IPS-20b (cell line): ENCODE measurements around the gene MED27.

ENCODE experiments used
- H3K27ac ChIP-seq: one replicate; pipeline ENCODE4 v1.5.1; 2013; ENCODE audit warnings: low read length
- H3K27me3 ChIP-seq: 2 replicates; pipeline ENCODE4 v1.6.1; 2013; ENCODE audit warnings: mild to moderate bottlenecking, low read length, inconsistent platforms; ENCODE audit not compliant: insufficient read depth
- H3K36me3 ChIP-seq: 2 replicates; pipeline ENCODE4 v1.6.1; 2013; ENCODE audit warnings: low read depth, mild to moderate bottlenecking, inconsistent platforms, low read length, moderate library complexity; ENCODE audit not compliant: insufficient read depth
- H3K4me1 ChIP-seq: 2 replicates; pipeline ENCODE4 v1.6.1; 2013; ENCODE audit warnings: mild to moderate bottlenecking, control low read depth, inconsistent platforms, low read length, moderate library complexity; ENCODE audit not compliant: insufficient read depth
- H3K4me3 ChIP-seq: 2 replicates; pipeline ENCODE4 v1.5.1; 2013; ENCODE audit warnings: mild to moderate bottlenecking, low read length, inconsistent platforms
- H3K9ac ChIP-seq: 2 replicates; pipeline ENCODE4 v1.6.1; 2013; ENCODE audit warnings: low read depth, mild to moderate bottlenecking, inconsistent platforms, low read length, moderate library complexity
- H3K9me3 ChIP-seq: 2 replicates; pipeline ENCODE4 v1.6.1; 2013; ENCODE audit warnings: mild to moderate bottlenecking, low read depth, low read length, inconsistent platforms; ENCODE audit not compliant: insufficient read depth

Gene MED27

DNA sequence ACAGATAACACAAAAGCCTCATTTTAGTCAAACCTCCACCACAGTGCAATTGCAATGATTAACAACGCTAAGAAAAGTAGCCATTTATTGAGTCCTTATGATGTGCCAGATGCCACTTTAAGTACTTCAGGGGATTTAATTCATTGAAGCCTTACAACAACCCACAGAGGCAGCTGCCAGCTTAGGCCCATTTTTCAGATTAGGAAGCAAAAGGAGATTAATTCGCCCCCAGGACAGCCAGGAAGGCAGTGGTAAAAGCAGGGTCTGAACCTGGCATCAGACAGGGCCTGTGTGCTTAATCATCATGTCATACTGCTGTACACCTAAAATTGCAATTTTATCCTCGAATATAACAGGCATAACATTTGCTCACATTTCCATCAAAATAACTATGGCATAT lies 23.9 kb downstream of the MED27 start:
- Histone ChIP-seq H3K4me3 (no peak overlapping the region), H3K36me3 (no peaks in the 10 kb centered on the region), H3K9me3 (no peaks in the 10 kb centered on the region), H3K4me1 (peaks cover 8% of the 10 kb centered on the region; the same call in 1 of the 2 replicates), H3K27me3 (no peaks in the 10 kb centered on the region), H3K27ac (no peak overlapping the region), H3K9ac (no peak overlapping the region)

DNA sequence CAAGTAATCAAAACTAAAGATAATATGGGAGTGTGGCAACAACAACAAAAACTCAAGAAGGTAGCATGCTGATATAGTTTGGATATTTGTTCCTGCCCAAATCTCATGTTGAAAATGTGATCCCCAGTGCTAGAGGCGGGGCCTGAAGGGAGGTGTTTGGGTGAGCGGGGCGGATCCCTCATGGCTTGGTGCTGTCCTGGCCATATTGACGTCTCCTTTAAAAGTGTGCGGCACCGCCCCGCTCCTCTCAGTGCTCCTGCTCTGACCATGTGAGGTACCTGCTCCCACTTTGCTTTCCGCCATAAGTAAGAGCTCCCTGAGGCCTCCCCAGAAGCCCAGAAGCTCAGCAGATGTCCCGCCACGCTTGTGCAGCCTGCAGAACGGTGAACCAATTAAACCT lies 25.6 kb downstream of the MED27 start:
- Histone ChIP-seq H3K4me1 (peaks cover 8% of the 10 kb centered on the region; the same call in 1 of the 2 replicates), H3K9me3 (no peaks in the 10 kb centered on the region), H3K27me3 (no peaks in the 10 kb centered on the region), H3K27ac (no peak overlapping the region), H3K9ac (no peak overlapping the region), H3K4me3 (no peak overlapping the region), H3K36me3 (no peaks in the 10 kb centered on the region)

DNA sequence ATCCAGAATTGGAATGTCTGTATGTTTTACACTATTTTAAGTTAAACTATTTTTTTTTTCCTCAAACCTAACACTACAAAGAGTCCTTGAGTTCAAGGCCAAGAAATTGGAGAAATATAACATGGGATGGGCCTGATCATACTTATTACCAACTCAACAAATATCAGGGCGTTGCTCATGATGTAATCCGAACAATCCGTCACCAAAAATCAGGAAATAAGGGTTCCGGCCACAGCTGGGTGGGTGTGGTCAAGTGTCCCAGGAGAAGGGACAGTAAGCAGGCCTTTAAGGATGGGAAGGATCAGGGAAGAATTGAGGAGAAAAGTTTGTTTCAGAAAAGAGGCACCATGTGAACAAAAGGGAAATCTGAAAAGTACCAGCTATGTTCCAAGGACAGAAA lies 29.8 kb downstream of the MED27 start:
- Histone ChIP-seq H3K4me1 (peaks cover 8% of the 10 kb centered on the region; the same call in 1 of the 2 replicates), H3K27me3 (no peaks in the 10 kb centered on the region), H3K36me3 (no peaks in the 10 kb centered on the region), H3K27ac (no peak overlapping the region), H3K4me3 (no peak overlapping the region), H3K9me3 (no peaks in the 10 kb centered on the region), H3K9ac (no peak overlapping the region)

DNA sequence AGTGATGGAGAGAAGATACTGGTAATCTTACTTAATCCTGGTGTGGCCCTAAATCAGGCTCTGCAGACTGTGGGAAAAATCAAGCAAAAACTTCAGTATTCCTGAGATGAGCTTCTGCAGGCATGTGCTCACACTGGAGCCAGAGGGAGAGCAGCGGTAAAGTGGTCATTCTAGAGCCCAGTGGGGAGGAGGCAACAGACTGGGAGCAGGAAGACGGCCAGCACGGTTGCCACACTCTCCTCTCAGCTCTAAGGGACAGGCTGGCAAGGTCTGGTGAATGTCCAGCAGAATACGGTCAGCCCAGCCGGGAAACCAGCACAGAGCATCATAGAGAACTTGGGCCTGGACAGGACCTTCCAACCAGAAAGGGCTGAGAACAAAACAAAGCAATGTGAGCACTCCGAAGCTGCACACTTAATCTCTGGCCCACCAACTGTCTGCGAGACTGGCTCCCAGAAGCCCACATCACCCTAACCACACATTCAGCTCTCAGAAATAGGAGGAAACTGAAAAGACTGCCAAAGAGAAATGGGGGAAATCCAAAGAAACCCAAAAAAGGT lies 30.3 kb downstream of the MED27 start:
- no peaks in the 10 kb centered on the region for H3K36me3 ChIP-seq
- no peak overlapping the region for H3K4me3 ChIP-seq
- H3K9ac ChIP-seq: no peak overlapping the region
- no peaks in the 10 kb centered on the region for H3K27me3 ChIP-seq
- no peaks in the 10 kb centered on the region for H3K9me3 ChIP-seq
- H3K4me1 ChIP-seq: peaks cover 3% of the 10 kb centered on the region
- H3K27ac ChIP-seq: no peak overlapping the region

DNA sequence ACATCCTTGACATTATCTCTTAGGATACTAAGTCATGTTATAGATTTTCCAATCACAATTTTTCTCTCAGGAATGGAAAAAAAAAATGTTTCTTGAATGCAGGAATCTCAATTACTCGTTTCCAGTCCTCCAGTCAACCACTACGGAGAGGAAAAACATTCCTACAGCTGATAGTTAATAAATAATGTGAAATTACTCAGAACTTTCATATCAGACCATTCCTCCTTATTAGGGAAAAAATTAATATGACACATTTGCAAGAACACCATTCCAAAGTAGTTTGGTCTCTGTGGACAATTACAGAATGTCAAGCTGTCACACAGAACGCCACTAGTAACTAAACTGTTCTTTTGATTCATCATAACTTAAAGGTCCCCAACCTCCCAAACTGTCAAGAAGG lies 31.5 kb downstream of the MED27 start:
- H3K9me3 ChIP-seq: no peaks in the 10 kb centered on the region
- H3K27me3 ChIP-seq: no peaks in the 10 kb centered on the region
- H3K4me3 ChIP-seq: no peak overlapping the region
- H3K27ac ChIP-seq: no peak overlapping the region
- H3K36me3 ChIP-seq: no peaks in the 10 kb centered on the region
- no peaks in the 10 kb centered on the region; the same call in 1 of the 2 replicates for H3K4me1 ChIP-seq
- H3K9ac ChIP-seq: no peak overlapping the region

DNA sequence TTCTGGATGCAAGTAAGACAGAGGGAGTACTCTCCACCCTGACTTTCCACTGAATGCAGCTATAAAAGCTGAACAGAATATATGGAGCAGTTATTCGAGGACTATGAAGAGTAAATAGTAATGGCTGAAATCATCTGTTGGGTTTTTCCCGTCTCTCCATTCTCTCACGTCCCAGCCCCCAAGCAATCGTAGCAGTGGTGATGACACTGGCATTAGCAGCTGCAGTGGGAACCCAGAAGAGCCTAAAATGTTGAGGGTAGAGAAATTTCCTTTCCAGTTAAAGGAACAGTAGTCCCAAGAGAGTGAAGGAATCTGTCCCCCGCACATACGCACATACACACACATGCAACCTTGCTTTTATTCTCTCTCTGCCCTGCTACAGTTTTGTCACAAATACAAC lies 33.2 kb downstream of the MED27 start:
- H3K27ac ChIP-seq: no peak overlapping the region
- H3K4me1 ChIP-seq: no peaks in the 10 kb centered on the region; the same call in 1 of the 2 replicates
- no peaks in the 10 kb centered on the region for H3K36me3 ChIP-seq
- no peak overlapping the region for H3K4me3 ChIP-seq
- no peaks in the 10 kb centered on the region for H3K9me3 ChIP-seq
- no peaks in the 10 kb centered on the region for H3K27me3 ChIP-seq
- H3K9ac ChIP-seq: no peak overlapping the region

DNA sequence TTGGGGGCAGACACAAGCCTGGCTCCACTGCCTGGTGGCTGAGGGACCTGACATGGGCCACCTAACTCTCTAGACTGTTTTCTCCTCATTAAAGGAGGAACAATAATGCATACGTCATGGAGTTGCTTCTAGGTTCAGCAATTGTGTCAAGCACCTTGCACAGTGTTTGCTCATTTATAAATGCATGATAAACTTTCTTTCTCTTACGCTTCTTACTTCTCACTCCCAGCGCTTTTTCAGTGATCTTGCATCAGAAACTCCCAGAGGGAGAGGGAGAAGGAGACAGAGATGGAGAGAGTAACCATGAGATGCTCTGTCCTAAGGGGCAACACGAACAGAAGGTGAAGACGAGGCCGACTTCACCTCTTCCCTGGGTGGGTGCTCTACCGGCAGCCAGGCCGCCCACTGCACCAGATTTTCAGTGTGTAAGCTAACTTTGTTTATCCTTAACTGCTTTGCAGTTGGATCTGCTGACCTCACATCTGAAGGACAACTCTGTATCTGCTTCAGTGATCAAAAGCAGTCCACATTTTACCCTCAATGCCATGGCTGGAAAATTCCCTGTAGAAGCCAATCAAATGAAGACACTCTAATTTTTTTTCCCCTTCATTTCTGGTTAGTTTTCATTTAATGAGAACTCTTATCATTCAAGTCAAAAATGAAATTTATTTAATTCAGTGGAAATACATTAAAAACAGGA lies 35.3 kb downstream of the MED27 start:
- Histone ChIP-seq H3K27me3 (no peaks in the 10 kb centered on the region), H3K9ac (no peak overlapping the region), H3K4me1 (no peaks in the 10 kb centered on the region; the same call in 1 of the 2 replicates), H3K4me3 (no peak overlapping the region), H3K27ac (no peak overlapping the region), H3K36me3 (no peaks in the 10 kb centered on the region), H3K9me3 (no peaks in the 10 kb centered on the region)

DNA sequence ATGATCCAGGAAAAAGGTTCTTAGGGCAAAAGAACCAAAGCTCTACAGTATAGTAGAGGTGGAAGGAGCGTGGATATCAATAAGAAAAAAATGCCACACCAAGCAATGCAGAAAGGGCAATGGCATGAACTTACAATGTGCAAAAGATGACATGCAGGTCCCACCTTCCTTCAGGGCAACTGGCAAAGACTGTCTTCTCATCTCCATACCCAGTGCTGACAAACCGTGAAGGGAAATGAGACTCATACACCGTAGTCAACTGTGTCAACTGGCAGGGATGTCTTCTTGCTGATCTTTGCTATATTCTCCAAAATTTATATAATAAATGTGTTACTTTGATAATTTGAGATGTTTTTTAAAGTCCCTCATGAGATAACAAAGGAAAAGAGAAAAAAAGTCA lies 36.0 kb downstream of the MED27 start:
- H3K9ac ChIP-seq: no peak overlapping the region
- no peak overlapping the region for H3K4me3 ChIP-seq
- H3K27me3 ChIP-seq: no peaks in the 10 kb centered on the region
- H3K27ac ChIP-seq: no peak overlapping the region
- H3K4me1 ChIP-seq: no peaks in the 10 kb centered on the region; the same call in 1 of the 2 replicates
- H3K9me3 ChIP-seq: no peaks in the 10 kb centered on the region
- no peaks in the 10 kb centered on the region for H3K36me3 ChIP-seq

DNA sequence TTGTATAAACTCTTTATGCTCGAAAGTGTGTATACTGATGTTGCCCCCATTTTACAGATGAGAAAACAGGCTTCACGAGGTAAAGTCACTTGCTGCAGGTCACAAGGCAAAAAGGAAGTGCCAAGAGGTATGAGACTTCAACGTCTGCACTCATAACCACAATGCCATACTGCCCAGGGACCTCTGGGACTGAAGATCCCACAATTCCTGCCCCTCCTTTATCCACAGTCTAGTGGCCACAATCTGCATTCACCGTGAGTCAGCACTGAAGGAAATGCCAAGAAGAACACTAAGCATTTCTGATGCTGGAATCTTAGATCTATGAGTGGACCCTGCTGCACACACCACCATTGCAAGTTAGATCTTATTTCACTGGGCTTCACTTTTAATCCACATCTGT lies 37.3 kb downstream of the MED27 start:
- Histone ChIP-seq H3K4me3 (no peak overlapping the region), H3K27me3 (no peaks in the 10 kb centered on the region), H3K9me3 (no peaks in the 10 kb centered on the region), H3K4me1 (no peaks in the 10 kb centered on the region; the same call in 1 of the 2 replicates), H3K36me3 (no peaks in the 10 kb centered on the region), H3K27ac (no peak overlapping the region), H3K9ac (no peak overlapping the region)

DNA sequence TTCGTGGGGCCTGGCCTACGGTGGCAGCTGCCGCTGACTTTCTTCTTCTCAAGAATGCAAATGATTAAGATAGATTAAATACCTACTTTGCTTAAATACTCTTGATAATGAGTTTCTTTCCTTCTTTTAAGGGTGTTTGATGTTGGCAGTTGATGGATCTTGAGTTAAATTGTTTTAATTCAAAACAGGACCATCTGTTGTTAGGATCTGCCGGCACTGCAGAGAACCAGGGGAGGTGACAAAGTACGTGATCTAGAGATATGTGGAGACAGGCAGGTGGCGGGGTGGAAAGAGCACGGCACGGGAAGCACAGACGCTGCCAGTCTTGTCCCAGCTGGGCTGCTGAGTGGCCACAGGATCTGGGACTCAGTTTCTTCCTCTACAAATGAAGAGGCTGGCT lies 37.9 kb downstream of the MED27 start:
- H3K27ac ChIP-seq: no peak overlapping the region
- H3K36me3 ChIP-seq: no peaks in the 10 kb centered on the region
- no peaks in the 10 kb centered on the region for H3K9me3 ChIP-seq
- no peaks in the 10 kb centered on the region; the same call in 1 of the 2 replicates for H3K4me1 ChIP-seq
- H3K9ac ChIP-seq: no peak overlapping the region
- no peak overlapping the region for H3K4me3 ChIP-seq
- H3K27me3 ChIP-seq: no peaks in the 10 kb centered on the region

DNA sequence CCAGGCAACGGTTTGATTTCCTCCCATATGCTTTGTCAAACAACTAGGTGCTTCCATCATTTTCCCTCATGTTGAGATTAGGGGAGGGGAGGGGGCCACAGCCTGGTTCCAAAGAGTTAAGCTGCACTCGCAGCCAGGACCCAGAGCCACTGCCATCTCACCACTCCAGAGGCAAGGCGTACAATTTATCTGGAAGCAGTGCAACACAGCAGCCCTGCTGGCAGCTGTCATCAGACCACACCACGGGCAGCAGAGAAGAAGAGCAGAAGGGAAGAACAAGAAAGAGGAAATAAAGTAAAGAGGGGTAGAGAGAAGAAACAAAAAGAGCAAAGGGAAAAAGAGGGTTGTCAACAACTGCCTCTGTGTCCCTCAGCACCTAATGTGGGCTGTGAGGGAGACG lies 38.9 kb downstream of the MED27 start:
- H3K36me3 ChIP-seq: no peaks in the 10 kb centered on the region
- H3K4me1 ChIP-seq: no peaks in the 10 kb centered on the region; the same call in 1 of the 2 replicates
- H3K9ac ChIP-seq: no peak overlapping the region

DNA sequence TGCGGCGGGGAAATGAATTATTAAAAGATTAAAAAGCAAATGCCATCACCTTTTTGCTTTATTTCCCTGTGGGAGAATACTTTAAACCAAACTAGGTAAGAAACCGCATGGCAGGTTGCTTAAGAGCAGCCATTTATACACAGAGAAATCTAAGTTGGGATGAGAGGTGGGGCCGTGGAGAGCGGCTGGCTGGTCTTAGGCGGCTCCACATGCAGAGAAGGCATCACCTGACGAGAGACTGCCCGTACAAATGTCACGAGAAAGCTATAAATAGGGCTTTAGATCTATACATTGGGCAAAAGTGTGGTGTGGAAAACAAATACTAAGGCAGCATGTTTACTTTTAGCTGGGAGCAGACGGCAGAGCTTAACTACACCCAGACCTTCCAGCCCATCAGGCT lies 39.4 kb downstream of the MED27 start:
- Histone ChIP-seq H3K9ac (no peak overlapping the region), H3K9me3 (no peaks in the 10 kb centered on the region), H3K27me3 (no peaks in the 10 kb centered on the region), H3K4me1 (no peaks in the 10 kb centered on the region; the same call in none of the 2 replicates), H3K27ac (no peak overlapping the region), H3K4me3 (no peak overlapping the region), H3K36me3 (no peaks in the 10 kb centered on the region)

More for the DNA sequence above, 38.9 kb downstream of the MED27 start:
- Histone ChIP-seq H3K27ac (no peak overlapping the region), H3K4me3 (no peak overlapping the region), H3K9me3 (no peaks in the 10 kb centered on the region), H3K27me3 (no peaks in the 10 kb centered on the region)
